ENCODE measurements around the gene MYO18B. TPM values are rescaled to one million over a fixed set of nuclear protein-coding genes. Genes with fewer than 3 reads are reported as not detected.

The MYO18B gene
- total and polyA plus RNA-seq, 2 donors from 2014 or later: 0.19 to 0.41 TPM

DNA sequence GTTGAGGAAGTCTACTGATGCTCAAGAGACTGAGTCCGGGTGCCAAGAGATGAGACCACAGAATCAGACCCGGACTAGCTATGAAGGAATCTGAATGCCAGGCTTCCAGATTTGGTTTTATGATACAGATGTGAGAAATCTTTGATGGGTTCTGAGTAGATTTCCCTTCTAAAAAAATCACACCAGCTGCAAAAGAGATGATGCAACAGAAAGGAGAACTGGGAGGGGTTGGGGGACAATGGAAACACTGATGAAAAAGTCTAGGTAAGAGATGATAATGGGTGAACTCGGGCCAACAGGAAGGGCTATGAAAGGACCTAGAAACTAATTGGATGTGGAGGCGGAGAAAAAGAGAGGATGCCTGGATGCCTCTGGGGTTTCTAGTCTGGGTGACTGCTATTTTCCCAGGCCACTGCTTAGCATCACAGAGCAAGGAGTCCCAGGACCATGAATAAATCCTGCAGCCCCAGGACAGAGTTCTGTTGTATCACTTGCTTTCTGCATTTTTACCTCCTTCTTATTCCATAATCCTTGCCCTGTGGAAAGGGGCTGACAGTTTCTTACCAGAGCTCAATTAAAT is 311.8 kb downstream of the MYO18B start:
- TF ChIP-seq CTCF (IDR thresholded peaks at IDR 0.05; ENCODE audit: borderline replicate concordance, extremely low read depth, insufficient read depth): no peak
- H3K9me3 ChIP-seq (ENCODE audit: control insufficient read depth in 2 of 3, insufficient read depth in 1 of 3, low read length in 3 of 3): no peaks in the 10 kb centered on the region
- no peak overlapping the region for H3K27ac ChIP-seq (ENCODE audit: low read depth in 2 of 2, low read length in 2 of 2)
- H3K27me3 ChIP-seq (ENCODE audit: control insufficient read depth, insufficient read depth, low read length): no peaks in the 10 kb centered on the region
- no peaks in the 10 kb centered on the region for H3K4me1 ChIP-seq (ENCODE audit: control insufficient read depth in 2 of 3, insufficient read depth in 2 of 3, low read depth in 1 of 3, low read length in 3 of 3)
- intact Hi-C loops (cut with DNase I): no loop called here
- DNase-seq (no peak), FAIRE-seq (no peak)
- no peak overlapping the region for H3K9ac ChIP-seq (ENCODE audit: low read length in 3 of 3)
- H3K4me3 ChIP-seq (ENCODE audit: low read length in 3 of 3): no peak overlapping the region
- H3K36me3 ChIP-seq (ENCODE audit: control insufficient read depth in 2 of 3, insufficient read depth in 3 of 3, low read length in 3 of 3): no peaks in the 10 kb centered on the region

DNA sequence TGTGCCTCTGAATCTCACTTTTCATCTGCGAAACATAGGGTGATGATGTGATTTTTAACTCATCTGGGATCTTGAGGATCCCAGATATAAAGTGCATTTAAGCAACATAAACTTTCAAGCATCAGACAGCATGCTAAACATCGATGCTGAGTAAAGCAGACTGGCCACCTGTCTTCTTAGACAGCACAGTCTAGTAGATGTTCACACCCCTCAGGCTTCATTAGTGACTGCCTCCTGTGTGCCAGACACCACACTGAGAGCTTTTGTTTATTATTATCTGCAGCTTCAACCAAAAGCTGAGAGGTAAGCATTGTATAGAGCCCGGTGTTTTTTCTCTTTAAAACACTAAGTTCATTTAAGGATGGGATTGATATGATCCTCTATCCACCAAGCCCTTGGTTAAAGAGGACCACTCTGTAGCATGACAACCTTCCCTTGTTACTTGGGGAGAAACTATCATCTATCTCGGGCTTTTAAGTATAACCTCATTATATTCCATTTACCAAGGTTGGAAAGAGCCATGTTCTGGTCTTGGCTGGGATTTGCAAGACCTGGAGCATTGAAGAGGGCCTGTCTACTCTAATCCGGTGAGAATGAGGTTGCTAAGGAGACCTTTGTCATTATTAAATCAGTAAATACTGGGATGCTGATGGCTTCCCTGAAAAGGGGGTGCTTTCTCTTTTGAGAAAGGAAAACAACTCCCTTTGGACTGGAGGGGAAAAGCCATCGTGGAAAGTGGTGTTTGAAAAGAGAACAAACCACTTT is 313.0 kb downstream of the MYO18B start:
- no peak for FAIRE-seq
- no peaks in the 10 kb centered on the region for H3K4me1 ChIP-seq (ENCODE audit: control insufficient read depth in 2 of 3, insufficient read depth in 2 of 3, low read depth in 1 of 3, low read length in 3 of 3)
- no peak for DNase-seq
- no peak overlapping the region for H3K27ac ChIP-seq (ENCODE audit: low read depth in 2 of 2, low read length in 2 of 2)
- no peaks in the 10 kb centered on the region for H3K36me3 ChIP-seq (ENCODE audit: control insufficient read depth in 2 of 3, insufficient read depth in 3 of 3, low read length in 3 of 3)
- no peak overlapping the region for H3K9ac ChIP-seq (ENCODE audit: low read length in 3 of 3)
- no peaks in the 10 kb centered on the region for H3K27me3 ChIP-seq (ENCODE audit: control insufficient read depth, insufficient read depth, low read length)
- no peak overlapping the region for H3K4me3 ChIP-seq (ENCODE audit: low read length in 3 of 3)
- H3K9me3 ChIP-seq (ENCODE audit: control insufficient read depth in 2 of 3, insufficient read depth in 1 of 3, low read length in 3 of 3): no peaks in the 10 kb centered on the region
- no peak for TF ChIP-seq CTCF (IDR thresholded peaks at IDR 0.05; ENCODE audit: borderline replicate concordance, extremely low read depth, insufficient read depth)
- intact Hi-C loops (cut with DNase I): no loop called here

- Histone ChIP-seq H3K27ac (ENCODE audit: low read depth in 2 of 2, low read length in 2 of 2) (no peak overlapping the region), H3K4me1 (ENCODE audit: control insufficient read depth in 2 of 3, insufficient read depth in 2 of 3, low read depth in 1 of 3, low read length in 3 of 3) (no peaks in the 10 kb centered on the region), H3K27me3 (ENCODE audit: control insufficient read depth, insufficient read depth, low read length) (no peaks in the 10 kb centered on the region), H3K9me3 (ENCODE audit: control insufficient read depth in 2 of 3, insufficient read depth in 1 of 3, low read length in 3 of 3) (no peaks in the 10 kb centered on the region), H3K4me3 (ENCODE audit: low read length in 3 of 3) (no peak overlapping the region), H3K36me3 (ENCODE audit: control insufficient read depth in 2 of 3, insufficient read depth in 3 of 3, low read length in 3 of 3) (no peaks in the 10 kb centered on the region), H3K9ac (ENCODE audit: low read length in 3 of 3) (no peak overlapping the region)
- TF ChIP-seq CTCF (IDR thresholded peaks at IDR 0.05; ENCODE audit: borderline replicate concordance, extremely low read depth, insufficient read depth): no peak
- FAIRE-seq (no peak), DNase-seq (peak in 1 of 5 donors; percentile 22)
- intact Hi-C loops (cut with DNase I): no loop called here
These were observed 313.7 kb downstream of the MYO18B start for GRCh38 chr22:26055693-26056092.
